ENCODE results near the gene UBE2S. TPM values are rescaled to one million over a fixed set of nuclear protein-coding genes. Genes with fewer than 3 reads are reported as not detected.

UBE2S gene
- total RNA-seq, 1 experiment from 2014 or later = 635 TPM

GRCh38 chr19:55382522-55383054 lies 25.0 kb downstream of the UBE2S start:
- CTCF ChIA-PET = no interaction called here
- Histone ChIP-seq H3K36me3 (ENCODE audit: control insufficient read depth, insufficient read depth, low read length) (peaks cover 9% of the 10 kb centered on the region), H3K9me3 (ENCODE audit: control insufficient read depth, insufficient read depth, low read depth, low read length) (no peaks in the 10 kb centered on the region), H3K4me3 (ENCODE audit: low read depth in 2 of 2, low read length in 2 of 2) (peak overlapping the region in 1 of 2 experiments; percentile 55; a peak in 1 of 4 replicates), H3K27ac (ENCODE audit: low read length) (peak overlapping the region; percentile 45; the same call in 1 of the 2 replicates), H3K27me3 (ENCODE audit: control insufficient read depth, insufficient read depth, low read length) (no peaks in the 10 kb centered on the region), H3K4me1 (ENCODE audit: control insufficient read depth, insufficient read depth, low read length) (peaks cover 19% of the 10 kb centered on the region)
- ATAC-seq (no peak), DNase-seq (ENCODE audit: low read depth, low spot score) (no peak)
- no peak for TF ChIP-seq POLR2AphosphoS5 (IDR thresholded peaks at IDR 0.05; ENCODE audit: low read depth, low read length)
- no peak for TF ChIP-seq SIN3A (IDR thresholded peaks at IDR 0.05; ENCODE audit: borderline replicate concordance, insufficient read depth, low read depth, low read length)
- TF ChIP-seq, protein P1, sequence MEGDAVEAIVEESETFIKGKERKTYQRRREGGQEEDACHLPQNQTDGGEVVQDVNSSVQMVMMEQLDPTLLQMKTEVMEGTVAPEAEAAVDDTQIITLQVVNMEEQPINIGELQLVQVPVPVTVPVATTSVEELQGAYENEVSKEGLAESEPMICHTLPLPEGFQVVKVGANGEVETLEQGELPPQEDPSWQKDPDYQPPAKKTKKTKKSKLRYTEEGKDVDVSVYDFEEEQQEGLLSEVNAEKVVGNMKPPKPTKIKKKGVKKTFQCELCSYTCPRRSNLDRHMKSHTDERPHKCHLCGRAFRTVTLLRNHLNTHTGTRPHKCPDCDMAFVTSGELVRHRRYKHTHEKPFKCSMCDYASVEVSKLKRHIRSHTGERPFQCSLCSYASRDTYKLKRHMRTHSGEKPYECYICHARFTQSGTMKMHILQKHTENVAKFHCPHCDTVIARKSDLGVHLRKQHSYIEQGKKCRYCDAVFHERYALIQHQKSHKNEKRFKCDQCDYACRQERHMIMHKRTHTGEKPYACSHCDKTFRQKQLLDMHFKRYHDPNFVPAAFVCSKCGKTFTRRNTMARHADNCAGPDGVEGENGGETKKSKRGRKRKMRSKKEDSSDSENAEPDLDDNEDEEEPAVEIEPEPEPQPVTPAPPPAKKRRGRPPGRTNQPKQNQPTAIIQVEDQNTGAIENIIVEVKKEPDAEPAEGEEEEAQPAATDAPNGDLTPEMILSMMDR (IDR thresholded peaks at IDR 0.05) = no peak
- TF ChIP-seq TCF7L2 (IDR thresholded peaks at IDR 0.05; ENCODE audit: low read depth, low read length) = no peak
- TF ChIP-seq, protein P2, sequence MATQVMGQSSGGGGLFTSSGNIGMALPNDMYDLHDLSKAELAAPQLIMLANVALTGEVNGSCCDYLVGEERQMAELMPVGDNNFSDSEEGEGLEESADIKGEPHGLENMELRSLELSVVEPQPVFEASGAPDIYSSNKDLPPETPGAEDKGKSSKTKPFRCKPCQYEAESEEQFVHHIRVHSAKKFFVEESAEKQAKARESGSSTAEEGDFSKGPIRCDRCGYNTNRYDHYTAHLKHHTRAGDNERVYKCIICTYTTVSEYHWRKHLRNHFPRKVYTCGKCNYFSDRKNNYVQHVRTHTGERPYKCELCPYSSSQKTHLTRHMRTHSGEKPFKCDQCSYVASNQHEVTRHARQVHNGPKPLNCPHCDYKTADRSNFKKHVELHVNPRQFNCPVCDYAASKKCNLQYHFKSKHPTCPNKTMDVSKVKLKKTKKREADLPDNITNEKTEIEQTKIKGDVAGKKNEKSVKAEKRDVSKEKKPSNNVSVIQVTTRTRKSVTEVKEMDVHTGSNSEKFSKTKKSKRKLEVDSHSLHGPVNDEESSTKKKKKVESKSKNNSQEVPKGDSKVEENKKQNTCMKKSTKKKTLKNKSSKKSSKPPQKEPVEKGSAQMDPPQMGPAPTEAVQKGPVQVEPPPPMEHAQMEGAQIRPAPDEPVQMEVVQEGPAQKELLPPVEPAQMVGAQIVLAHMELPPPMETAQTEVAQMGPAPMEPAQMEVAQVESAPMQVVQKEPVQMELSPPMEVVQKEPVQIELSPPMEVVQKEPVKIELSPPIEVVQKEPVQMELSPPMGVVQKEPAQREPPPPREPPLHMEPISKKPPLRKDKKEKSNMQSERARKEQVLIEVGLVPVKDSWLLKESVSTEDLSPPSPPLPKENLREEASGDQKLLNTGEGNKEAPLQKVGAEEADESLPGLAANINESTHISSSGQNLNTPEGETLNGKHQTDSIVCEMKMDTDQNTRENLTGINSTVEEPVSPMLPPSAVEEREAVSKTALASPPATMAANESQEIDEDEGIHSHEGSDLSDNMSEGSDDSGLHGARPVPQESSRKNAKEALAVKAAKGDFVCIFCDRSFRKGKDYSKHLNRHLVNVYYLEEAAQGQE (IDR thresholded peaks at IDR 0.05; ENCODE audit: insufficient read depth in 1 of 2, low read depth in 2 of 2, low read length in 1 of 2) = no peak
- in situ Hi-C loops (cut with HindIII; ENCODE audit: low pct_unique_long_range_greater_than_20kb, low sequenced_read_pairs) = no loop called here
- no TSS peak for BruUV-seq (replicated peaks)
- POLR2A ChIA-PET = no interaction called here
- intact Hi-C loops (cut with micrococcal nuclease; ENCODE audit: unreplicated experiment) = no loop called here

DNA sequence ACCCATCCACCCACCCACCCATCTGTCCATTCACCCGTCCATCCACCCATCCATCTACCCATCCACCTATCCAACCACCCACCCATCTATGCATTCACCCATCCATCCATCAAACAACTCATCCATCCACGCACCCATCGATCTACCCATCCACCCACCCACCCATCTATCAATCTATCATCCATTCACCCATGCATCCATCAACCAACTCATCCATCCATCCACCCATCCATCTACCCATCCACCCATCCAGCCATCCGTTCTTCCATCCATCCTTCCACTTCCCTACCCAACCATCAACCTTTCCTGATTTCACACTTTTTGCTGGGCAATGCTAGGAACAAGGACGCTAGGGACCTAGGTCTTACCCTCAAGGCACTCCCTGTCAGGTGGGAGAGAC lies 25.6 kb downstream of the UBE2S start:
- no TSS peak for BruUV-seq (replicated peaks)
- in situ Hi-C loops (cut with HindIII; ENCODE audit: low pct_unique_long_range_greater_than_20kb, low sequenced_read_pairs) = no loop called here
- Histone ChIP-seq H3K9me3 (ENCODE audit: control insufficient read depth, insufficient read depth, low read depth, low read length) (no peaks in the 10 kb centered on the region), H3K36me3 (ENCODE audit: control insufficient read depth, insufficient read depth, low read length) (peaks cover 7% of the 10 kb centered on the region), H3K27ac (ENCODE audit: low read length) (no peak overlapping the region), H3K27me3 (ENCODE audit: control insufficient read depth, insufficient read depth, low read length) (no peaks in the 10 kb centered on the region), H3K4me1 (ENCODE audit: control insufficient read depth, insufficient read depth, low read length) (peaks cover 16% of the 10 kb centered on the region), H3K4me3 (ENCODE audit: low read depth in 2 of 2, low read length in 2 of 2) (no peak overlapping the region)
- DNase-seq (ENCODE audit: low read depth, low spot score) = no peak
- TF ChIP-seq, protein P1 (IDR thresholded peaks at IDR 0.05) = no peak
- TF ChIP-seq TCF7L2 (IDR thresholded peaks at IDR 0.05; ENCODE audit: low read depth, low read length) = no peak
- no peak for TF ChIP-seq SIN3A (IDR thresholded peaks at IDR 0.05; ENCODE audit: borderline replicate concordance, insufficient read depth, low read depth, low read length)
- TF ChIP-seq POLR2AphosphoS5 (IDR thresholded peaks at IDR 0.05; ENCODE audit: low read depth, low read length) = no peak
- TF ChIP-seq, protein P2 (IDR thresholded peaks at IDR 0.05; ENCODE audit: insufficient read depth in 1 of 2, low read depth in 2 of 2, low read length in 1 of 2) = no peak
- no peak for ATAC-seq
- intact Hi-C loops (cut with micrococcal nuclease; ENCODE audit: unreplicated experiment) = no loop called here
- ChIA-PET CTCF (no interaction called here), POLR2A (no interaction called here)
